Hair follicular keratinocyte (primary cell): ENCODE measurements around the gene IMPG2. TPM values are rescaled to one million over a fixed set of nuclear protein-coding genes. Genes with fewer than 3 reads are reported as not detected.

Experiments used
- total RNA-seq: library from RNA; depleted of rRNA; stranded (reverse); fragments of >200 nt; gene quantifications from 2 replicates; pipeline ENCODE4 v1.2.3, GENCODE V29; 2015

Gene IMPG2
- 0.04 TPM in 1 of 2 replicates, not detected in the other for total RNA-seq

GRCh38 chr3:101320475-101320874 lies at the start of gene IMPG2:
Gene IMPG2 (minus strand): TSS chr3:101320575. CDS start chr3:101320372, 203 bp downstream.

Other genes with a start within 250 kb of the IMPG2 start
- gene SENP7, start 192.6 kb upstream of the IMPG2 start, total RNA-seq, result 4.1 and 4.9 TPM in 2 replicates
- 28.2 and 42.9 TPM in 2 replicates for gene TRMT10C, start 241.3 kb upstream of the IMPG2 start, total RNA-seq